ENCODE measurements around the gene PDZRN3. TPM values are rescaled to one million over a fixed set of nuclear protein-coding genes. Genes with fewer than 3 reads are reported as not detected.

Gene PDZRN3
- total RNA-seq, 1 experiment from 2014 or later, result 0.24 TPM

DNA sequence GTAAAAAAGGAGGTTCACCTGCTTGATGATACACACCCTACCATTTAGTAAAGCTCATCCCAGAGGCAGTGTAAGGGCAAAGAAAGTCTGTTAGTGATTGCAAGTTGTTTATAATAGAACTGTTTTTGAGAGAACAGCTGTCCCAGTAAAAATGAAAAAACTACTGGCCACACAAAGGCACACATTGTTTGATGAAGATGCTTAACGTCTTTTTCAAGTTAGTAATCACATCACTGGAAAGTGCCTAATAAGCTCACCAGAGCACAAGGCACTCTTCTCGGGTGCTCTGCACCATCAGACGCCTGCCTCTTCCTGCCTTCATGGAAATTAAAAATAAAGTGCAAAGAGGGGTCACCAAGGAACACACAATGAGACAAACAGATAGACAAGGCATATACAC, 186.9 kb downstream of the PDZRN3 start:
- TF ChIP-seq EZH2 (IDR thresholded peaks at IDR 0.05; ENCODE audit: borderline replicate concordance, low read depth, low read length, poor library complexity, severe bottlenecking), result no peak
- Histone ChIP-seq H3K4me3 (ENCODE audit: low read depth, low read length, poor library complexity, severe bottlenecking) (no peak overlapping the region), H3K36me3 (ENCODE audit: insufficient read depth, low read length, poor library complexity, severe bottlenecking) (no peaks in the 10 kb centered on the region), H3K27ac (ENCODE audit: low read depth, low read length, poor library complexity, severe bottlenecking) (no peak overlapping the region), H3K27me3 (replicated peaks; ENCODE audit: insufficient read depth, low read depth, low read length, poor library complexity) (no peaks in the 10 kb centered on the region), H3K9me3 (ENCODE audit: low read depth, low read length, poor library complexity, severe bottlenecking) (no peaks in the 10 kb centered on the region), H3K4me1 (ENCODE audit: insufficient read depth, low read length, poor library complexity, severe bottlenecking) (no peaks in the 10 kb centered on the region)
- CTCF ChIA-PET, result no interaction called here
- no TSS peak for BruUV-seq (replicated peaks)
- no peak for DNase-seq (ENCODE audit: low spot score)
- intact Hi-C loops (cut with micrococcal nuclease; ENCODE audit: unreplicated experiment), result no loop called here
- POLR2A ChIA-PET (ENCODE audit: low non-redundant PET), result no interaction called here

DNA sequence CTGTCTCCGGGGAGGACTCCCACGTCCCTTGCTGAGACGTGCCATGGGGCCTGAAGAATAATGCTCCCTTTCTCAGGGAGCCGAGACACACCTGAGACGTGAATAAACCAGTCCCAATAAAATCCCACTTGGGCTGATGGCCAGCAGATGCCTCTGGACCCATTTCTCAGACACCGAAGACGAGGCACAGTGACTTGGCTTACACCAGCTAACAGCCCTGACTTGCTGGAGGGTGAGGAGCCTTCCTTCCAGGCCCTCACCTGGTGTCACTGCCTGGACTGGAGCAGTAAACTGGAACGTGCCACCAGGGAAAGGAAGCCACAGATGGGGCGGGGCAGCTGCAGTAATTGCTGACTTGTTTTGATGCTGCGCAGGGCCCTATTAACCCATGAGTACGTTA, 189.7 kb downstream of the PDZRN3 start:
- no peak for DNase-seq (ENCODE audit: low spot score)
- no TSS peak for BruUV-seq (replicated peaks)
- CTCF ChIA-PET, result no interaction called here
- Histone ChIP-seq H3K4me1 (ENCODE audit: insufficient read depth, low read length, poor library complexity, severe bottlenecking) (no peaks in the 10 kb centered on the region), H3K36me3 (ENCODE audit: insufficient read depth, low read length, poor library complexity, severe bottlenecking) (no peaks in the 10 kb centered on the region), H3K4me3 (ENCODE audit: low read depth, low read length, poor library complexity, severe bottlenecking) (no peak overlapping the region), H3K9me3 (ENCODE audit: low read depth, low read length, poor library complexity, severe bottlenecking) (no peaks in the 10 kb centered on the region), H3K27me3 (replicated peaks; ENCODE audit: insufficient read depth, low read depth, low read length, poor library complexity) (no peaks in the 10 kb centered on the region), H3K27ac (ENCODE audit: low read depth, low read length, poor library complexity, severe bottlenecking) (no peak overlapping the region)
- intact Hi-C loops (cut with micrococcal nuclease; ENCODE audit: unreplicated experiment), result no loop called here
- POLR2A ChIA-PET (ENCODE audit: low non-redundant PET), result no interaction called here
- TF ChIP-seq, protein P1, sequence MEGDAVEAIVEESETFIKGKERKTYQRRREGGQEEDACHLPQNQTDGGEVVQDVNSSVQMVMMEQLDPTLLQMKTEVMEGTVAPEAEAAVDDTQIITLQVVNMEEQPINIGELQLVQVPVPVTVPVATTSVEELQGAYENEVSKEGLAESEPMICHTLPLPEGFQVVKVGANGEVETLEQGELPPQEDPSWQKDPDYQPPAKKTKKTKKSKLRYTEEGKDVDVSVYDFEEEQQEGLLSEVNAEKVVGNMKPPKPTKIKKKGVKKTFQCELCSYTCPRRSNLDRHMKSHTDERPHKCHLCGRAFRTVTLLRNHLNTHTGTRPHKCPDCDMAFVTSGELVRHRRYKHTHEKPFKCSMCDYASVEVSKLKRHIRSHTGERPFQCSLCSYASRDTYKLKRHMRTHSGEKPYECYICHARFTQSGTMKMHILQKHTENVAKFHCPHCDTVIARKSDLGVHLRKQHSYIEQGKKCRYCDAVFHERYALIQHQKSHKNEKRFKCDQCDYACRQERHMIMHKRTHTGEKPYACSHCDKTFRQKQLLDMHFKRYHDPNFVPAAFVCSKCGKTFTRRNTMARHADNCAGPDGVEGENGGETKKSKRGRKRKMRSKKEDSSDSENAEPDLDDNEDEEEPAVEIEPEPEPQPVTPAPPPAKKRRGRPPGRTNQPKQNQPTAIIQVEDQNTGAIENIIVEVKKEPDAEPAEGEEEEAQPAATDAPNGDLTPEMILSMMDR (conservative IDR thresholded peaks at IDR 0.05; ENCODE audit: low read depth, low read length), result no peak
- TF ChIP-seq EZH2 (IDR thresholded peaks at IDR 0.05; ENCODE audit: borderline replicate concordance, low read depth, low read length, poor library complexity, severe bottlenecking), result no peak

DNA sequence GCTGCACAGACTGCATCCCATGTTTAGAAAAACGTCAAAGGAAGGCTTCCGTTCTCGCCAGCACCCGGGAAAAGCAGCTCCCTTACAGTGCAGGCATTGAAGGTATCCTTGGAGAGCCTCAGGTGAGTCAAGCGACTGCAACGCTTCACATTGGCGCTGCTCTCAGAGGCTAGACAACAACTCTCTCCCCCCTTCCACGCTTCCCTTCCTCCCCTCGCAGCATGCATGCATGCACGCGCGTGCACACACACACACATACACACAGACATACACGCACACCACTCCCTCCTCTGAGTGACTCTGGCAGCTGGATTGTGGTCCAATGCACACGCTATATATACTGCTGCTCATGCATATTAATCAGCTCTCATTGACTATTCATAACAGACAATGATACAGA, 191.1 kb downstream of the PDZRN3 start:
- Histone ChIP-seq H3K27me3 (replicated peaks; ENCODE audit: insufficient read depth, low read depth, low read length, poor library complexity) (no peaks in the 10 kb centered on the region), H3K36me3 (ENCODE audit: insufficient read depth, low read length, poor library complexity, severe bottlenecking) (no peaks in the 10 kb centered on the region), H3K27ac (ENCODE audit: low read depth, low read length, poor library complexity, severe bottlenecking) (no peak overlapping the region), H3K4me3 (ENCODE audit: low read depth, low read length, poor library complexity, severe bottlenecking) (no peak overlapping the region), H3K4me1 (ENCODE audit: insufficient read depth, low read length, poor library complexity, severe bottlenecking) (no peaks in the 10 kb centered on the region), H3K9me3 (ENCODE audit: low read depth, low read length, poor library complexity, severe bottlenecking) (no peaks in the 10 kb centered on the region)
- intact Hi-C loops (cut with micrococcal nuclease; ENCODE audit: unreplicated experiment), result no loop called here
- peak; percentile 12 for DNase-seq (ENCODE audit: low spot score)
- TF ChIP-seq, protein P1 (conservative IDR thresholded peaks at IDR 0.05; ENCODE audit: low read depth, low read length), result no peak
- TF ChIP-seq EZH2 (IDR thresholded peaks at IDR 0.05; ENCODE audit: borderline replicate concordance, low read depth, low read length, poor library complexity, severe bottlenecking), result no peak
- ChIA-PET POLR2A (ENCODE audit: low non-redundant PET) (no interaction called here), CTCF (no interaction called here)
- no TSS peak for BruUV-seq (replicated peaks)

DNA sequence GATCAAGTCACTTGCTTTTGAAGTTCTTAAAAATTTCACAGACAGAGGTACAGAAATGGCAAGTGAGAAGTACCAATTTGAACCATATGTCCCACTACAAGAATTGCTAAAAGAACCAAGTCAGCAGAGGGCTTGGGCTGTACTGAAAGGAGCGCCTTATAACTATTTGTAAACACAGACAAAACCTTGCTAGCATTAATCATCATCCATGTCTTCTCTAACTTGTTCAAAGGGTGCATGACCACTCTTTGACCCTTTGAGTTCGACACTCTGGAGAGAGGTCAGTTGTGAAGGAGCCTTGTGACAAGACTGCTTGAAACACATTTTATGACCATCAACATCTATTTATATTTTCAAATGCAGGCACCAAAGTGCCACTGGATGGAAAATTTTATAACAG, 191.7 kb downstream of the PDZRN3 start:
- Histone ChIP-seq H3K36me3 (ENCODE audit: insufficient read depth, low read length, poor library complexity, severe bottlenecking) (no peaks in the 10 kb centered on the region), H3K9me3 (ENCODE audit: low read depth, low read length, poor library complexity, severe bottlenecking) (no peaks in the 10 kb centered on the region), H3K4me1 (ENCODE audit: insufficient read depth, low read length, poor library complexity, severe bottlenecking) (no peaks in the 10 kb centered on the region), H3K27me3 (replicated peaks; ENCODE audit: insufficient read depth, low read depth, low read length, poor library complexity) (no peaks in the 10 kb centered on the region), H3K27ac (ENCODE audit: low read depth, low read length, poor library complexity, severe bottlenecking) (no peak overlapping the region), H3K4me3 (ENCODE audit: low read depth, low read length, poor library complexity, severe bottlenecking) (no peak overlapping the region)
- CTCF ChIA-PET, result interaction anchor here (1.2 kb wide), 1 partner anchor 332 kb away, joined by 4 read pairs; no protein-coding TSS in a partner anchor
- BruUV-seq (replicated peaks), result no TSS peak
- no peak for DNase-seq (ENCODE audit: low spot score)
- POLR2A ChIA-PET (ENCODE audit: low non-redundant PET), result no interaction called here
- intact Hi-C loops (cut with micrococcal nuclease; ENCODE audit: unreplicated experiment), result no loop called here
- no peak for TF ChIP-seq EZH2 (IDR thresholded peaks at IDR 0.05; ENCODE audit: borderline replicate concordance, low read depth, low read length, poor library complexity, severe bottlenecking)
- TF ChIP-seq, protein P1 (conservative IDR thresholded peaks at IDR 0.05; ENCODE audit: low read depth, low read length), result no peak

Data from A673 (cell line).